Skeletal muscle tissue (tissue), 4 donors: Measurements from ENCODE around the gene IMPDH1. TPM values are rescaled to one million over a fixed set of nuclear protein-coding genes. Genes with fewer than 3 reads are reported as not detected.

ENCODE experiments used
- H3K27ac ChIP-seq: one replicate; pipeline ENCODE4 v1.7.0; 2013; ENCODE audit warnings: mild to moderate bottlenecking, low read depth, low read length, inconsistent platforms
- H3K27me3 ChIP-seq, 3 donors: one replicate each; pipeline ENCODE4 v1.7.0; 2013; ENCODE audit warnings: low read length in 3 of 3; ENCODE audit not compliant: control insufficient read depth in 3 of 3, insufficient read depth in 3 of 3
- H3K36me3 ChIP-seq, 3 donors: one replicate each; pipeline ENCODE4 v1.7.0; 2013; ENCODE audit warnings: low read length in 3 of 3; ENCODE audit not compliant: control insufficient read depth in 3 of 3, insufficient read depth in 3 of 3
- H3K4me1 ChIP-seq, 3 donors: one replicate each; pipeline ENCODE4 v1.7.0; 2013; ENCODE audit warnings: low read length in 3 of 3, mild to moderate bottlenecking in 3 of 3; ENCODE audit not compliant: control insufficient read depth in 3 of 3, insufficient read depth in 3 of 3
- H3K4me3 ChIP-seq, 3 donors: one replicate each; pipeline ENCODE4 v1.7.0; 2013; ENCODE audit warnings: low read length in 3 of 3
- H3K9ac ChIP-seq, 3 donors: one replicate each; pipeline ENCODE4 v1.7.0; 2013; ENCODE audit warnings: low read length in 3 of 3, mild to moderate bottlenecking in 3 of 3, moderate library complexity in 2 of 3, low read depth in 1 of 3
- H3K9me3 ChIP-seq, 3 donors: one replicate each; pipeline ENCODE4 v1.7.0; 2013; ENCODE audit warnings: low read length in 3 of 3; ENCODE audit not compliant: control insufficient read depth in 3 of 3
- total RNA-seq: library from RNA; depleted of rRNA; stranded (reverse); fragments of >200 nt; gene quantifications from one replicate; pipeline ENCODE4 v1.2.3, GENCODE V29; 2014
- donor health status: Osteomylitis.

The IMPDH1 gene
- total RNA-seq, 1 donor from 2014 or later = 10.4 TPM

DNA sequence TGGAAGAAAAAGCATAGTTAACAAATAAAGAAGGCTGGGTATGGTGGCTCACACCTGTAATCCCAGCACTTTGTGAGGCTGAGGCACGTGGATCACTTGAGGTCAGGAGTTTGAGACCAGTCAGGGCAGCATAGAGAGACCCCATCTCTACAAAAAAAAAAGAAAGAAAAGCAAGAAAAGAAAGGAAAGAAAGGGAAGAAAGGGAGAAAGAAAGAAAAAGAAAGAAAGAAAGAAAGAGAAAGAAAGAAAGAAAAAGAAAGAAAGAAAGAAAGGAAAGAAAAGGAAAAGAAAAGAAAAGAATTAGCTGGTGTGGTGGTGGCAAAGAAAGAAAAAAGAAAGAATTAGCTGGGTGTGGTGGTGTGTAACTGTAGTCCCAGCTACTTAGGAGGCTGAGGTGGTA lies 42.8 kb upstream of the IMPDH1 start:
- no peaks in the 10 kb centered on the region for H3K9me3 ChIP-seq
- H3K27me3 ChIP-seq = no peaks in the 10 kb centered on the region
- peaks cover 2 to 5% (median 4%) of the 10 kb centered on the region in 3 donors for H3K36me3 ChIP-seq
- H3K4me1 ChIP-seq = peaks cover 23 to 32% (median 28%) of the 10 kb centered on the region in 3 donors
- no peak overlapping the region for H3K9ac ChIP-seq
- H3K4me3 ChIP-seq = no peak overlapping the region
- H3K27ac ChIP-seq = no peak overlapping the region

DNA sequence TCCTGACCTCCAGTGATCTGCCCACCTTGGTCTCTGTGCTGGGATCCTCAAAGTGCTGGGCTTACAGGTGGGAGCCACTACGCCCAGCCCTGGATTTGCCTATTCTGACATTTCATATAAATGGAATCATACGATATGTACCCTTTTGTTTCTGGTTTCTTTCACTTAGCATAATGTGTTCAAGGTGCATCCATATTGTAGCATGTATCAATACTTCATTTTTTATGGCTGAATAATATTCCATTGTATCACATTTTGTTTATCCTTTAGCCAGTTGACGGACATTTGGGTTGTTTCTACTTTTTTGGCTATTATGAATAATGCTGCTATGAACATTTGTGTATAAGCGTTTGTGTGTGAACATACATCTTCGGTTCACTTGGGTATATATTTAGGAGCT lies 41.1 kb upstream of the IMPDH1 start:
- Histone ChIP-seq H3K27ac (no peak overlapping the region), H3K4me3 (no peak overlapping the region), H3K9ac (no peak overlapping the region), H3K9me3 (no peaks in the 10 kb centered on the region), H3K36me3 (no peaks in the 10 kb centered on the region), H3K4me1 (peaks cover 16 to 18% (median 17%) of the 10 kb centered on the region in 3 donors), H3K27me3 (no peaks in the 10 kb centered on the region)

DNA sequence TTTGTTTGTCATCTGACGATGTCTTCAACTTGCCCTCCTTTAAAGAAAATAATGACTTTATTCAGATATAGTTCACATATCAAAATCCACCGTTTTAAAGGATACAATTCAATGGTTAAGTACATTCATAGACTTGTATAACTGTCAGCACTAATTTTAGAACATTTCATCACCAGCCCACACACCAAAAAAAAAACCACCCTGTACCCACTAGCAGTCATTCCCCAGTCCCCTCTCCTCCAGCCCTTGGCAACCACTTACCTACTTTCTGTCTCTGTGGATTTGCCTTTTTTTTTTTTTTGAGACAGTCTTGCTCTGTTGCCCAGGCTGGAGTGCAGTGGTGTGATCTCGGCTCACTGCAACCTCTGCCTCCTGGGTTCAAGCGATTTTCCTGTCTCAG lies 40.6 kb upstream of the IMPDH1 start:
- Histone ChIP-seq H3K9ac (no peak overlapping the region), H3K4me1 (peaks cover 13 to 18% (median 16%) of the 10 kb centered on the region in 3 donors)

DNA sequence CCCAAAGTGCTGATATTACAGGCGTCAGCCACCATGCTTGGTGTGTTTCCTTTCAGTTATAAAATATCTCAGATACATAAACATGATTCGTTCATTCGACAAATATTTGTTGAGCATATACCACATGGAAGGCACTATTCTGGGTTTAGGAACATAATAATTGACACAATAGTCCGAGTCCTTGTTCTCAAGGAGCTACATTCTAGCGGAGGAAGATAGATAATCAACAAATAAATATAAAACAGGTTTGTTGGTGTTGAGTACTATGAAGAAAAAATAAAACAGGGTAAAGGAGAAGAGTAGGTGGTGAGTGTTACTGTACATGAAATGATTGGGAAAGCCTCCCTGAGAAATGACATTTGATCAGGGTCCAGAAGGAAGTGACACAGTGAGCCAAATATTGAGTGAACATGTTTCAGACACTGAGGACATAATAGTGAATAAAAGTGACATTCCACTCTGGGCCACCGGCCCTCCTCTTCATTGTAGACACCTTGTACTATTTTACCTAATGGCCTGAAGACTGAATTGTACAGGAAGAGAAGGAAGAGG lies 39.0 kb upstream of the IMPDH1 start:
- Histone ChIP-seq H3K36me3 (no peaks in the 10 kb centered on the region), H3K9me3 (no peaks in the 10 kb centered on the region), H3K27ac (no peak overlapping the region), H3K9ac (no peak overlapping the region), H3K27me3 (no peaks in the 10 kb centered on the region), H3K4me3 (no peak overlapping the region), H3K4me1 (peaks cover 0 to 3% (median under 1%) of the 10 kb centered on the region in 3 donors)

More for the DNA sequence above, 40.6 kb upstream of the IMPDH1 start:
- Histone ChIP-seq H3K36me3 (no peaks in the 10 kb centered on the region), H3K4me3 (no peak overlapping the region), H3K27me3 (no peaks in the 10 kb centered on the region), H3K27ac (no peak overlapping the region), H3K9me3 (no peaks in the 10 kb centered on the region)

DNA sequence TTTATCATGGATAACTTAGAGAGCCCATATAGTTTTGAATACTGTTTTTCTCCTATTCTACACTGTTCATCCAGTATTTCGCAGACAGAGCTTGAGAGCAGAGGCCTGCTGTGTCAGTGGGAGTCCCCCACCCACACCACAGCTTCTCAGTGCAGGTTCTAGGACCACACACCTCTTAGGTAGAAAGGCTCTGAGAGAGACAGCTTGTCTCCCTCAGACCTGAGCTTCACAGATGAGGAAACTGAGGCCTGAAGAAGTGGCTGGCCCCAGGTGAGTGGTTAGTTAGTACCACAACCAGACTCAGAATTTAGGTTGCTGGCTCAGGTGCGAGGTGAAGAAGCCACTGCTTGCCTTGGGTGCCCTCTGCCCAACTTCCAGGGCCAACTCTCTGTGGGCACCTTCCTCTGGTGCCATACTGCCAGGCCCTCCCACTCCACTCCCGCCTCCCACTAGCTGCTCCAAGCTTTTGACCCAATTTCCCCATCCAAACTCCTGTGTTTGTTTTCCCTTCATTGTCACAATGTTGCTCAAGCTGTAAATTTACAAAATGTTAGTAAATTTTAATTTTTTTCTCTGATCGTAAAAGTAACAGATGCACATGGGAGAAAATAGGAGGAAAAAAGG lies 38.3 kb upstream of the IMPDH1 start:
- H3K4me1 ChIP-seq = no peaks in the 10 kb centered on the region
- no peaks in the 10 kb centered on the region for H3K27me3 ChIP-seq
- H3K27ac ChIP-seq = no peak overlapping the region
- H3K4me3 ChIP-seq = no peak overlapping the region
- no peaks in the 10 kb centered on the region for H3K36me3 ChIP-seq
- H3K9ac ChIP-seq = no peak overlapping the region
- H3K9me3 ChIP-seq = no peaks in the 10 kb centered on the region

DNA sequence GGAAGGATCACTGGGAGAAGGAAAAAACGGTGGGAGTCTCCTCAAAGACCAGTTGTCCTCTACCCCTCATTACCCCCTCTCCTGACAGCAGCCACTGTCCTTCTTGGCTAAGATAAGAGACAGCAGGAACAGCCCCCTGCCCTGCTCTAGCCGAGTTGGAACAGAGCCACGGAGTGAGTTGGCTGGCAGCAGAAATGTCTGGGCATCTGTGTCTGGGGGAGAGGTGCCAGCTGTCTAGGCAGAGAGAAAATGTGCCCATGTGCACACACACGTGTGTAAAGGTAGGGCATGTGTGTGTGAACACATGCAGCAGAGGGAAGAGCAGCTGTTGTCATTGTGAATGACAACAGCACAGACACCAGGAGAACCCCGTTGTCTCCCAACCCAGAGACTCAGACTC lies 36.5 kb upstream of the IMPDH1 start:
- no peak overlapping the region for H3K27ac ChIP-seq

DNA sequence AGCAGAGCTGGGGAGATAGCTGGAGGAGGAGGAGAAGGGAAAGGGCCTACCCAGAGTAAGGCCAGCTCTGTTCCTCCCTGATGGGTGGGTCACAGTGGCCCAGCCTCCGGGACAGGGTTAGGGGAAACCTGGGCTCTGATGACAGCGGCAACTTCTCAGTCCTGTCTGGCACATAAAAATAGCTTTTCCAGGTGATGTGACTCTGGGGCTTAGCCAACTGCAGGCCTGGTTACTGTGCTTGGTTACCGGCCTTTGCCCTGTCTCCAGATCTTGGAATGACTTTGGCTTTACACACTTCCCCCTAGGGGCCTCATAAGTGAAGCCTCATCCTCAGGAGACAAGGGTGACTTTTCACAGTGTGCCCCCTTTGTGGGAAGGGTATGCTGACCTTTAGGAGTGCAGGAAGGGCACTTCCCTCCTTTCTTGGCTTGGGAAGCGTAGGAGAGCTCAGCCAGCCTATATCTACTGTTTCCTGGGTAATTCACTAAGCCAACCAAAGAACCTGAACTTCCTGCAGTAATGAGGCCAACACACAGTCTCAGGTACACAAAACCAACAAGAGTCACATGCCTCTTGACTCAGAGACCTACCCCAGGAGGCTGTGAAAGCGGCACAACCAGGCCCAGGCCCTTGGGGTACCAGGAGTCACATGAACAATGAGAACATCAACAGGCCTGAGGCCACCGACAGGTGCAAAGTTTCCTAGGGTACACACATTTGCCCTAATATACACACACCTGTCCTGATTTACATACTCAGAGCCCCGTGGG lies 34.2 kb upstream of the IMPDH1 start:
- Histone ChIP-seq H3K36me3 (no peaks in the 10 kb centered on the region), H3K9ac (no peak overlapping the region), H3K9me3 (no peaks in the 10 kb centered on the region), H3K27me3 (no peaks in the 10 kb centered on the region), H3K4me1 (no peaks in the 10 kb centered on the region), H3K27ac (no peak overlapping the region), H3K4me3 (no peak overlapping the region)

More for the DNA sequence above, 36.5 kb upstream of the IMPDH1 start:
- H3K36me3 ChIP-seq = no peaks in the 10 kb centered on the region
- H3K27me3 ChIP-seq = no peaks in the 10 kb centered on the region
- H3K9ac ChIP-seq = peak overlapping the region in 1 of 3 donors; percentile 16
- no peaks in the 10 kb centered on the region for H3K9me3 ChIP-seq
- no peak overlapping the region for H3K4me3 ChIP-seq
- no peaks in the 10 kb centered on the region for H3K4me1 ChIP-seq

DNA sequence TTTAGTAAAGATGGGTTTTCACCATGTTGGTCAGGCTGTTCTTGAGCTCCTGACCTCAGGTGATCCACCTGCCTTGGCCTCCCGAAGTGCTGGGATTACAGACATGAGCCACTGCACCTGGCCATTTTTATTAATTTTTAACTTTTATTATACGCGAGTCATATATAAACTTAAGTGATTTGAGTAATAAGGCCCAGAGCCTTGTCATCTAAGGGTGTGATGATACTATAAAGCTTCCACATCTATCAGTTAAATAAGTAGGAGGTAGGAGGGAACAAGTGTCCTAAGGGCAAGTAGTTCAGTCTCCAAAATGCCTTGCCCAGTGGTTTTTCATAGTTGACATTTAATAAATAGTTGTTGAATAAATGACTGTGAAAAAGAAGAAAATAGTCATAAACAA lies 32.6 kb upstream of the IMPDH1 start:
- H3K9me3 ChIP-seq = no peaks in the 10 kb centered on the region
- no peak overlapping the region for H3K9ac ChIP-seq
- H3K36me3 ChIP-seq = no peaks in the 10 kb centered on the region
- no peak overlapping the region for H3K27ac ChIP-seq
- H3K4me1 ChIP-seq = no peaks in the 10 kb centered on the region
- H3K4me3 ChIP-seq = no peak overlapping the region
- H3K27me3 ChIP-seq = no peaks in the 10 kb centered on the region

DNA sequence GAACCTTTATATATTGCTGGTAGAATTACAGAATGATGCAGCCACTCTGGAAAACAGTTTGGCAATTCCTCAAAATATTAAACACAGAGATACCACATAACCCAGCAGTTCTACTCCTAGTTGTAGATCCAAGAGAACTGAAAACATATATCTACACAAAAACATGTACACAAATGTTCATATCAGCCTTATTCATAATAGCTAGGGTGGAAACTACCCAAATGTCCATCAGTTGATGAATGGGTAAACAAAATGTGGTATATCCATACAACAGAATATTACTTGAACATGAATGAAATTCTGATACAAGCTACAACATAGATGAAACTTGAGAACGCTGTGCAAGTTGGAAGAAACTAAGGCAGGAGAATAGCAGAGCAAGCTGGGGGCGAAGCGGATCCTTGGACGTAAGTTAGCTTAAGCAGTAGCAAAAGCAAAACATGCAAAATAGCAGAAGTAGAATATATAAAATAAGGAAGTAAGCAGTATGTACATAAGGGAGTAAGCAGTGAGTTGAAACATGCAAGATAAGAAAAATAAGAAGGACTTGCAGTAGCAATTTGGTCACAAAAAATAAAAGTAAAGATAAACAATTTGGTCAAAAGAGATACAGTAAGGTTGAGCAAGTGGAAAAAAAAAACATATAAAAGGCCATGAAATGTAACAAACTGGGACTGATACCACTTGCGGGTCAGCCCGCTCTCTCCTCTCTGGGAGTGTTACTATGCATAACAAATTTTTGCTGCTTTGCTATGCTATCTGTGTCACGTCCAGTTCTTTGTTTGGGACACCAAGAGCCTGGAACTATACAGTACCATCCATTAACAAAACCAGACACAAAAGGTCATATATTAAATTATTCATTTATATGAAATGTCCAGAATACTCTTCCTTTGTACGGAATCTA lies 27.9 kb upstream of the IMPDH1 start:
- H3K27me3 ChIP-seq = no peaks in the 10 kb centered on the region
- no peak overlapping the region for H3K27ac ChIP-seq
- H3K9ac ChIP-seq = no peak overlapping the region
- no peaks in the 10 kb centered on the region for H3K9me3 ChIP-seq
- H3K36me3 ChIP-seq = no peaks in the 10 kb centered on the region
- H3K4me1 ChIP-seq = no peaks in the 10 kb centered on the region
- no peak overlapping the region for H3K4me3 ChIP-seq
